ENCODE data around the gene TCF7L2. TPM values are rescaled to one million over a fixed set of nuclear protein-coding genes. Genes with fewer than 3 reads are reported as not detected.

The TCF7L2 gene
- total RNA-seq, 4 donors from 2014 or later = 4.0 to 13.2 (median 6.4) TPM

GRCh38 chr10:113023017-113023416 lies 73.0 kb downstream of the TCF7L2 start:
- peak overlapping the region in 1 of 4 donors; percentile 5 for H3K27ac ChIP-seq

DNA sequence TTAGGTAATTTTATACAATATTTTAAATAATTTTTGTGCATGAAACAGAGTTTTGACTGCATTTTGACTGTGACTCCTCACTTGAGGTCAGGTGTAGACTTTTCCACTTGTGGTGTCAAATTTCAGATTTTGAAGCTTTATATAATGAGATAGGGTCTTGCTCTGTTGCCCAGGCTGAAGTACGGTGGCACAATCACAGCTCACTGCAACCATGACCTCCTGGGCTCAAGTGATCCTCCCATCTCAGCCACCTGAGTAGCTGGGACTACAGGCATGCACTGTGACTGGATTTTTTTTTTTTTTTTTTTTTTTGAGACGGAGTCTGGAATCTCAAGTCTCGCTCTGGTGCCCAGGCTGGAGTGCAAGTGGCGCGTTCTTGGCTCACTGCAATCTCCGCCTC lies 74.9 kb downstream of the TCF7L2 start:
- Histone ChIP-seq H3K4me3 (no peak overlapping the region), H3K36me3 (no peaks in the 10 kb centered on the region), H3K9me3 (no peaks in the 10 kb centered on the region), H3K27me3 (no peaks in the 10 kb centered on the region), H3K4me1 (peaks cover 8 to 72% (median 40%) of the 10 kb centered on the region in 3 donors), H3K27ac (no peak overlapping the region)
- 90 to 93% methylated on average over 1 to 6 of the region's 6 CpGs for WGBS, 2 donors
- TF ChIP-seq POLR2A (IDR thresholded peaks at IDR 0.05) (no peak), CTCF (IDR thresholded peaks at IDR 0.05) (no peak)
- intact Hi-C loops (cut with DNase I) = no loop called here
- no peak for DNase-seq

More at GRCh38 chr10:113023017-113023416, 73.0 kb downstream of the TCF7L2 start:
- no peaks in the 10 kb centered on the region for H3K36me3 ChIP-seq
- WGBS, 2 donors = 72 to 82% methylated on average over 5 to 6 of the region's 6 CpGs
- intact Hi-C loops (cut with DNase I) = no loop called here
- H3K4me1 ChIP-seq = peaks cover 4 to 77% (median 45%) of the 10 kb centered on the region in 3 donors
- TF ChIP-seq POLR2A (IDR thresholded peaks at IDR 0.05) (no peak), CTCF (IDR thresholded peaks at IDR 0.05) (no peak)
- H3K4me3 ChIP-seq = no peak overlapping the region
- no peak for DNase-seq
- H3K27me3 ChIP-seq = no peaks in the 10 kb centered on the region
- H3K9me3 ChIP-seq = no peaks in the 10 kb centered on the region

DNA sequence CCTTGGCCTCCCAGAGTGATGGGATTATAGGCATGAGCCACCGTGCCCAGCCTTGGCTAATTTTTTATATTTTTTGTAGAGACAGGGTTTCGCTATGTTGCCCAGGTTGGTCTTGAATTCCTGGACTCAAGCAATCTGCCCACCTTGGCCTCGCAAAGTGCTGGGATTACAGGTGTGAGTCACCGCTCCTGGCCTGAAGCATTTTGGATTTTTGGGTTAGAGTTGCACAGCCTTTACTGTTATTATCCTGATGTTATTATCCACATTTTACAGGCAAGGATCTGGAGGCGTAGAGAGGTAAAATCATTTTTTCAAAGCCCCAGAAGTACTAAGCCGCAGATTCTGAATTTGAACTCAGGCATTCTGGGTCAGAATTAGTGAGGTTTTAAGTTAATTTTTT lies 75.4 kb downstream of the TCF7L2 start:
- TF ChIP-seq CTCF (IDR thresholded peaks at IDR 0.05) = no peak
- no peak for DNase-seq
- H3K4me3 ChIP-seq = no peak overlapping the region
- intact Hi-C loops (cut with DNase I) = no loop called here
- H3K36me3 ChIP-seq = no peaks in the 10 kb centered on the region
- WGBS, 2 donors = 63 to 80% methylated on average over 5 to 6 of the region's 6 CpGs
- H3K9me3 ChIP-seq = no peaks in the 10 kb centered on the region
- H3K4me1 ChIP-seq = peaks cover 8 to 71% (median 38%) of the 10 kb centered on the region in 3 donors
- H3K27ac ChIP-seq = no peak overlapping the region
- no peaks in the 10 kb centered on the region for H3K27me3 ChIP-seq

GRCh38 chr10:113026679-113027078 lies 76.6 kb downstream of the TCF7L2 start:
- intact Hi-C loops (cut with DNase I) = no loop called here
- Histone ChIP-seq H3K27me3 (no peaks in the 10 kb centered on the region), H3K4me3 (no peak overlapping the region), H3K4me1 (peaks cover 8 to 66% (median 28%) of the 10 kb centered on the region in 3 donors), H3K9me3 (no peaks in the 10 kb centered on the region), H3K27ac (peak overlapping the region in 2 of 4 donors; percentile 0 to 53), H3K36me3 (no peaks in the 10 kb centered on the region)
- WGBS, 2 donors = 48 to 59% methylated on average over 4 of the region's 4 CpGs
- DNase-seq = no peak
- TF ChIP-seq POLR2A (IDR thresholded peaks at IDR 0.05) = no peak
- TF ChIP-seq CTCF (IDR thresholded peaks at IDR 0.05) = no peak

- peaks cover 8 to 61% (median 25%) of the 10 kb centered on the region in 3 donors for H3K4me1 ChIP-seq
- peak overlapping the region in 2 of 4 donors; percentile 26 to 53 for H3K27ac ChIP-seq
- no peak overlapping the region for H3K4me3 ChIP-seq
- no peak for DNase-seq
- TF ChIP-seq CTCF (IDR thresholded peaks at IDR 0.05) = no peak
- no peak for TF ChIP-seq POLR2A (IDR thresholded peaks at IDR 0.05)
- no peaks in the 10 kb centered on the region for H3K36me3 ChIP-seq
- intact Hi-C loops (cut with DNase I) = no loop called here
- 28 to 34% methylated on average over 2 of the region's 2 CpGs for WGBS, 2 donors
- H3K27me3 ChIP-seq = no peaks in the 10 kb centered on the region
- H3K9me3 ChIP-seq = no peaks in the 10 kb centered on the region
Observed at GRCh38 chr10:113027230-113027573, 77.2 kb downstream of the TCF7L2 start.
